IPS-18c (cell line): ENCODE results near the gene TFAP2A.

Experiments used
- H3K4me3 ChIP-seq: 2 replicates; pipeline ENCODE4 v1.7.0; 2013; ENCODE audit warnings: low read depth, mild to moderate bottlenecking, low read length, moderate library complexity; ENCODE audit not compliant: insufficient read depth
- H3K9me3 ChIP-seq: one replicate; pipeline ENCODE4 v1.6.1; 2013; ENCODE audit warnings: mild to moderate bottlenecking, low read length, moderate library complexity; ENCODE audit not compliant: control insufficient read depth, insufficient read depth

TFAP2A gene

DNA sequence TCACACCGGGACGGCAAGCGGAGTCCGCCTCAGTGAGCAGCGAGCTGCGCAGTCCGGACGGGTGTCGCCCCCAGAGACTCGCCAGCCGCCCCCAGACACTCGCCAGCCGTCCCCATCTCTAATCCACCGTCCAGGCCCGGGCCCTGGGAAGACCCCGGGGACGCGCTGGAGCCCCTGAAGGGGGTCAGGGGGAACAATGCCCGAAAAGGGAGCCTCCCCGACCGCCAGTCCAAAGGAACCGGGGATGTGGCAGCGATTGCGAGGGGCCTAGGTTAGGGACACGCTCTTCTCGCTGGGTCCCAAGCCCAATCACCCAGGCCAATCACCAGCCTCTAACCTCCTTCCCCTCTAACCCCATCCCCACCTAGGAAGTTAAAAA is 33.1 kb downstream of the TFAP2A start:
- Histone ChIP-seq H3K9me3 (no peaks in the 10 kb centered on the region), H3K4me3 (peak overlapping the region; percentile 17)

DNA sequence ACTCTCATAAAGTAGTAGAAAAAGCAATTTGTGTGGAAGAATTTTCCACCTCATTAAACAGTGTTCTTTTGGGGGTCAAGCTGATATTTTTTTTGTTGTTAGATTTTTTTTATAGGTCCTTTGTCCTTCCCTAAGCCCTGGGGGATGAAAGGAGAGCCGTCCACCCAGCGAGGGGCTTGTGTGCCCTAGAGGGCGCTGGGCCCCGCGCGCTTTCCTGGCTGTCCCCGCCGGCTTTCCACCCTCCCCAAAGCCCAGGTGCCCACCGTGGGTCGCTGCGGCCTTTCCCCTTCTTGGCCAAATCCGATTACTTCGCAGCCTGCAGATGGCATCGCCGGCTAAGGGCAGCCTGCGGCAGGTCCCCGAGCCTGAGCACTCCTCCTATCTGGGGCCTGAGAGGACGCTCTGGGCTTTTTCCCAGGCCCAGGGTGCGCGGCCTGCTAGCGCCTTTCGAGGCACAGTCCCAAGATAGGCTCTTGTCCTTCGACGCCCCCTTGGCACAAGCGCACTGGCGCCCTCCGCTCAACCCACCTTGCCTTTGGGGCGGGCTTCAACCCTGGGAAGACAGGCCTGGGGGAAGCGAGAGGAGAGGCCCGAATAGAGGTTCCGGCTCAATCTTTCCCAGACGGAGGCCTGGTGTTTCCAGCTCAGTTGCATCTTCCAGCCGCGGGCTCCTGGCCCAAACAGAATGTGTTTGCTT is 33.6 kb downstream of the TFAP2A start:
- H3K9me3 ChIP-seq: no peaks in the 10 kb centered on the region
- H3K4me3 ChIP-seq: peak overlapping the region; percentile 17

DNA sequence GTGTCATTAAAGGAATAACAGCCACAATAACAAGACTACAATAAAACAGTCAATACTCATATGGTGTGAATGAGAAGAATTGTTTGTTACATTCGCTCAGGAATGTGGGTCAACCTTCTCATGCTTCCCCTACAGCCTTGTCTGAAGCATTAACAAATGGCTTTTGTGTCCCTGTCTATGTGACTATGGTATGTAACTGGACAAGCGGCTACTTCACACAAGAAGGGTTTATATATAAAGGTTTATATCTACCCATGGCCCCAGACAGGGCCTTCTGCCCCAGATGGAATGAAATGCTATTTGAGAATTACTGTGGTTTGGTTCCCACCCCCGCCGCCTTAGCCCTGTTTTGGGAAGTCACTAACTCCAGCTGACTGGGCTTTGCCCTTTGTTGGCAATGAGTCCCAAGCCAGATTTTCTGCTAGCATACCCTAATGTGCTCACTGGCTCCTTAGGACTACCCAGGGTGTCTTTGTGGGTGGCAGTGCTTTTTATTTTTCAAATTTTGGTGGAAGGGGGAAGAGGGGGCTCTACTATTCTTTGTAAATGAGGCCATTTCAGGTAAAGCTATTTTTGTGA is 39.4 kb downstream of the TFAP2A start:
- Histone ChIP-seq H3K4me3 (no peak overlapping the region), H3K9me3 (no peaks in the 10 kb centered on the region)

DNA sequence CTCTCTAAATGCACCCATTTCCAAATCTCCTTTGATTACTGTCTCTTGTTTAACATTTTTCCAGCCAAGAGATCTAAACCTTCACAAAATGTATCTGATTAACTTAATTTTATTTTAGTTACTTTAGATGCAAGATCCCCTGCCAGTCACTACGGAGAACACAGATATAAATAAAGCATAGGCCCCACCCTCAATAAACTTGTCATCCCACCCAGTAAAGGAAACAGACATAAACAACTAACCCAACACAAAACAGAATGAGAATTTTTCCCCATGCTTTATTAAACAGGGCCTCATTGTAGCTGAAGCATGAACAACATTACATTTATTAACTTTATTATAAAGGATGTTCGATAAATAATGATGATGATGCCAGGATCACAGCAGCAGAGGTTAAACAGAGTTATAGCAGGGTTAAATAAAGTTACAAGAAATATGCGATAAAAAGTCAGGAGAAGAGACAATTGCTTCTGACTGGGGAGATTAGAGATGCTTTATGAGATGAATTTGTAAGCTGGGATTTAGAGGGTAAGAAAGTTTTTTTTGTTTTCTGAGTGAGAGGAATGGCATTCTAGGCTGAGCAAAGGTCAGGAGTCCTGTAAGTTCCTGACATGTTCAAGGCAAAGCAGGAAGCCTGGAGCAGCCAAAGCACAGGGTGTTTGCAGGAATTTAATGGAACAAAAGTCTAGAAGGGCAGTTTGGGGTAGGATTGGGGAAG is 41.1 kb downstream of the TFAP2A start:
- Histone ChIP-seq H3K4me3 (no peak overlapping the region), H3K9me3 (no peaks in the 10 kb centered on the region)

DNA sequence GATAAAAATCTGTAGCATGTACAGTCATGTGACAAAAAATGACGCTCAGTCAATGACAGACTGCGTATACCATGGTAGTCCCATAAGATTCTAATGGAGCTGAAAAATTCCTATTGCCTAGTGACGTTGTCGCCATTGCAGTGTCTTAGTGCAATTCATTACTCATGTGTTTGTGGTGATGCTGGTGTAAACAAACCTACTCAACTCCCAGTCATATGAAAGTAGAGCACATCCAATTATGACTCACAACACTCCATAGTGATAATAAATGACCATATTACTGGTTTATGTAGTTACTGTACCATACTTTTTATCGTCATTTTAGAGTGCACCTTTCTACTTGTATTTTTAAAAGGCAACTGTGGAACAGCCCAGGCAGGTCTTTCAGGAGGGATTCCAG is 45.0 kb downstream of the TFAP2A start:
- Histone ChIP-seq H3K4me3 (no peak overlapping the region), H3K9me3 (no peaks in the 10 kb centered on the region)

DNA sequence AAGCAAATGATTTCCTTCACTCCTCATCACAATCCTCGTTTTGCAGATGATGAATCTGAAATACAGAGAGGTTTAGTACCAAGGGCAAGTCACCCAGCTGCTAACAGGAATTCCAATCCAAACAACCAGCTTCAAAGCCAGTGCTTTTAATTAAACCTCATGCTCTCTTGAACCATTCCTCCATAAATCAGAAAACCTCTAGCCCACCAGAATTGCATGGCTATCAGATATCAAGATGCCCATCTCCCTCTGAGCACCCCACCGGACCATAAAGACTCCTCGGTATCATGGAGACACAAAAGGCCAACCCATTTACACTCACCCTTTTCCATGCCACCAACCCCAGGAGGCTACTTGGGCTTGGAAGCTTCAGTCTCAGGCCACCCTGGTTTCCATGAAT is 46.0 kb downstream of the TFAP2A start:
- H3K9me3 ChIP-seq: no peaks in the 10 kb centered on the region
- no peak overlapping the region for H3K4me3 ChIP-seq

DNA sequence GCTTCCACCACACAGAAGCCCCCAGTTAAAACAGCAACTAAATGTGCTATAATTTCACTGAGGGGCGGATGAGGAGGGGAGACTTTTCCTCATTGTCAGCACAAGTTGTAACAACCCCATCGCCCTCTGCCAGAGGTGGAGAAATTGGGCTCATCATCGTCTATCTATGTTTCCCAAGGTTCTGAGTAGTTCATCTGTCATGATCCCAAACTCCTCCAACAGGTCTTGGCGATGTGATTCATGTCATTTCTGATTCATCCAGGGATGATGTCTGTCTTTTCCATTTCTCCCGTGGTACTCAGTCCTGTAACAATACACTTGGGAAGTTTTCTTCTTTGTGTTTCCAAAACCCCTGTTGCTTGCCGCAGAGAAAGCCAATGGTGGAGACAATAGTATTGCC is 51.0 kb downstream of the TFAP2A start:
- H3K4me3 ChIP-seq: no peak overlapping the region
- H3K9me3 ChIP-seq: no peaks in the 10 kb centered on the region

DNA sequence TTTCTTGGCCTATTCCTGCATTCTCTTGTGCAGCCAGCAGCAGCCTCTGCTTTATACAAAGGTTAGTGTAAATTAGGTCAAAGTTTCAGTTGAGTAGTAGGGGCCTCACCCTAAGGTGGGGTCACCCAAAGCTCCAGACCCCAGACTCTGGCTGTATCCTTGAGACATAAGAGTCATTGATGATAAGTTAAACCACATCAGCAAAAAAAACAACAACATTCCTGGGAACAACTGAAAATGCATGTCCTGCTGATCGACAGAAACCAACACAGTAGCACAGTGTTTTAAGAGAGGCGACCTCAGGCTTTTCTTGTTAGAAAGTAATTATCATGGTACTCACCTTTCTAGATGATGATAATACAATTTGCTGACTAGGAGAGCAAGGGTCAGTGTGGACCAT is 52.6 kb downstream of the TFAP2A start:
- Histone ChIP-seq H3K9me3 (no peaks in the 10 kb centered on the region), H3K4me3 (no peak overlapping the region)

DNA sequence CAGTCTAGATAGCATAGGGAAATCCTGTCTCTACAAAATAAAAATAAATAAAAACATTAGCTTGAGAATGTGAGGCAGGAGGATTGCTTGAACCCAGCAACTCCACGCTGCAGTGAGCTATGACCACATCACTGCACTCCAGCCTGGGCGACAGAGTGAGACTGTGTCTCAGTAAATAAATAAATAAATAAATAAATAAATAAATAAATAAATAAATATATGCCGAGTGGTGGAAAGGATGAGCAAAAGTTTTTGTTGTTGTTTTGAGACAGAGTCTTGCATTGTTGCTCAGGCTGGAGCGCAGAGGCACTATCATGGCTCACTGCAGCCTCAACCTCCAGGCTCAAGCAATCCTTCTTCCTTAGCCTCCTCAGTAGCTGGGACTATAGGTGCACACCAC is 53.4 kb downstream of the TFAP2A start:
- H3K4me3 ChIP-seq: no peak overlapping the region
- H3K9me3 ChIP-seq: no peaks in the 10 kb centered on the region

DNA sequence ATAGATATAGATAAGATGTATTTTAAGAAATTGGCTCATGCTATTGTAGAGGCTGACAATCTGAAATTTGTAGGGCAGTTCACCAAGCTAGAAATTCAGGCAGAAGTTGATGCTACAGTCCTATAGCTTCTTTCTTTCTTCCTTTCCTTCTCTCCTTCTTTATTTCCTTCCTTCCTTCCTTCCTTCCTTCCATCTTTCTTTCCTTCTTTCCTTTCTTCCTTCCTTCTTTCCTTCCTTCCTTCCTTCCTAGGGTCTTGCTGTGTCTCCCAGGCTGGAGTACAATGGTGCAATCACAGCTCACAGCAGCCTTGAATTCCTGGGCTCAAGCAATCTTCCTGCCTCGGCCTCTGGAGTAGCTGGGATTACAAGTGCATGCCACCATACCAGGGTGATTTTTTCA is 55.3 kb downstream of the TFAP2A start:
- Histone ChIP-seq H3K9me3 (no peaks in the 10 kb centered on the region), H3K4me3 (no peak overlapping the region)

DNA sequence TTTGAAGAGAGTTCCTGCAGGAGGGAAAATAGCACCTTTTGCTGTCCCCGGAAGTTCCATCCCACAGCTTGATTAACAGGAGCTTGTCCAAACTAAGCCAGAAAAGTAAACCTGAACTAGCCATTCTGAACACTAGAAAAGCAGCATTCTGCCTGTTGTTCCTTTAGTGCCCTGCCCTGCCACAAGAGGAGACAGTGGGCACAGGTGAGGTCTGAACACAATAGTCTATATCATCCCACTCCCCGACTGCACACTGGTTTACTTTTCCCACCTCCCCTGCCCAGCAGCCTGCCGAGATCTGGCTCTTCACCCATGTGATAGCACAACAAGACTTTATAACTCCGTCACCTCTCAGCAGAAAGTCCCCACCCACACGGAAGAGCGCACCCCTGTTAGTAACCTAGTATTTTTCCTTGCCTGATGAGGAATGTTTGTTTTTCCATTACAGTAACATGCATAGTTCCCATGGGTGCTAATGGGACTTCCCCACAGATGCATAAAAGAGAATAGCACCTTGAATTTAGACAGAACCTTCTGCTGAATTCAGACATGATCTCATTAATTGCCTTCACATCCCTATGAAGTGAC is 59.7 kb downstream of the TFAP2A start:
- Histone ChIP-seq H3K4me3 (no peak overlapping the region), H3K9me3 (no peaks in the 10 kb centered on the region)

DNA sequence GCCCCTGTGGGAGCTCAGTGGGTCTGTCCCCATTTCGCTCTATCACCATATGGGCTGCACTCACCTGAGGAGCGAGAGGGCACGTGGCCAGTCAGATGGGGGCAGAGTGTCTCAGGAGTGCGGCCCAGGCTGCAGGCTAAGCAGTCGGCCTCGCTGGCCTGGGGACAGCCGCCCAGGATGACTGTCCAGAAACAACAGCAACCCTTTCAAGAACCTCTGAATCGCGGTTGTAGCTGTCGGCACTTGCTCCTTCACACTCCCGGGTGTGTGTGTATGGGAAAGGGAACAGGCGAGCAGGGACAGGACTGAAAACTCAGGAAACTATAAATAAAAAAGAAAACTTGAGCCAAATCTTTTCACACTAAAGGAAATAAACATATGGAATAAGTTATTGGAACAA is 63.1 kb downstream of the TFAP2A start:
- Histone ChIP-seq H3K4me3 (no peak overlapping the region), H3K9me3 (no peaks in the 10 kb centered on the region)

DNA sequence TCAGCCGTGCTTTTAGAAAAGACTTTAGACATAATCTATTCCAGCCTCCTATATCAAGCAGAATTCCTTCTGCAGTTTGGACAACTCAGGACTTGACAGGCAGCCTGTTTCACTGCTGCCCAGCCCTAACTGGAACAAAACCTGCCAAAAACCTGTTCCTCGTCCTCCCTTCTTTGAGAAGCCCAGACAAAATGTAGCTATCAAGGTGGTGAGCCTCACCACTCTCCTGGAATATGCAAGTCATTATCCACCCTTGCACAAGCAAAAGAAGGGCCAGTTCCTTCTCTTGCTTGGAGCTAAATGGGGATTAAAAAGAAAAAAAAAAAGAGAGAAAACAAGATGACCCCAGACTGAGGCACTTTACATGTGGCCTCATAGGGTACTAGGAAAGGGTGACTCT is 64.2 kb downstream of the TFAP2A start:
- no peaks in the 10 kb centered on the region for H3K9me3 ChIP-seq
- H3K4me3 ChIP-seq: no peak overlapping the region

DNA sequence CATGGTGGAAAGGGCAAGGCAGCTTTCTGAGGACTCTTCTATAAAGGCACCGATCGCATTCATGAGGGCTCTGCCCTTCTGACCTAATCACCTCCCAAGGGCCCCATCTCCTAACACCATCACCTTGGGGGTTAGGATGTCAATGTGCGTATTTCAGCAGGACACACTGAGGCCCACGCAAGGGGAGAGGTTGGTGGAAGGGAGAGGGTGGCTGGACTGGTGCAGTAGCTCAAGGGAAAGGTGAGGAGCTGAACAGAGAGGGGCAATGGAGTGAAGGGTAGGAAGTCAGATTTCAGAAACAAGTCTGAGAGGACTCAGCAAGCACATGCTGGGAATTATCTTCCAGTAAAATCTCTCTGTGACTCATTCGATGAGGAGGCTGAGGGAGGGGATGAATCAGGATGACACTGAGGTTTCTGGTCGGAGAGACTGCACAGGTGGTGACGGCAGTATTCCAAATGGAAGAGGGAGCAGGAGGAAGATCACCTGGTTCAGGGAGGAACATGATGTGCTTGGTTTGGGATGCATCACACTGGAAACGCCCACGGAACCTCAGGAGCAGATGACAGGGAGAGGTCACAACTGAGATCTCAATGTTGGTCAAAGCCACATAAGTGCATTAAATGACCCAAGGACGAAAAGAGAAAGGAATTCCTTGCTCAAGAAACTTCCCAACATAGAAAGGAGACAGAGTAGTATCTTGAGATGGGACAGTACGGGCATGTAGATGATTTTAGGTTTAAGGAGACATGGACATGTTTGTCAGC is 67.1 kb downstream of the TFAP2A start:
- no peak overlapping the region for H3K4me3 ChIP-seq
- no peaks in the 10 kb centered on the region for H3K9me3 ChIP-seq
